H9 (cell line): ENCODE measurements around the gene LGALS7. TPM values are rescaled to one million over a fixed set of nuclear protein-coding genes. Genes with fewer than 3 reads are reported as not detected.

ENCODE experiments used
- DNase-seq: peaks from one replicate; pipeline ENCODE4 v3.0.0-alpha.2; 2017
- H2AFZ ChIP-seq: one replicate; pipeline ENCODE4 v1.6.1; 2013; ENCODE audit warnings: mild to moderate bottlenecking, low read length, control low read depth, moderate library complexity
- H2AK5ac ChIP-seq: 2 replicates; pipeline ENCODE4 v1.6.1; 2013; ENCODE audit warnings: low read length, control low read depth, mixed read lengths; ENCODE audit not compliant: insufficient read length
- H2BK120ac ChIP-seq: one replicate; pipeline ENCODE4 v1.6.1; 2013; ENCODE audit warnings: low read depth, mild to moderate bottlenecking, low read length, control low read depth, inconsistent platforms; ENCODE audit not compliant: poor library complexity, severe bottlenecking
- H2BK12ac ChIP-seq: 2 replicates; pipeline ENCODE4 v1.6.1; 2013; ENCODE audit warnings: low read length, control low read depth, mixed read lengths, low read depth; ENCODE audit not compliant: insufficient read length
- H2BK15ac ChIP-seq: 2 replicates; pipeline ENCODE4 v1.6.1; 2013; ENCODE audit warnings: low read depth, low read length, control low read depth
- H2BK20ac ChIP-seq: one replicate; pipeline ENCODE4 v1.6.1; 2013; ENCODE audit warnings: low read depth, mild to moderate bottlenecking, low read length, control low read depth, inconsistent platforms; ENCODE audit not compliant: poor library complexity, severe bottlenecking
- H2BK5ac ChIP-seq: 2 replicates; pipeline ENCODE4 v1.6.1; 2013; ENCODE audit warnings: low read length, control low read depth, mixed read lengths; ENCODE audit not compliant: insufficient read length
- H3K14ac ChIP-seq: 2 replicates; pipeline ENCODE4 v1.6.1; 2013; ENCODE audit warnings: low read length, control low read depth; ENCODE audit not compliant: insufficient read depth
- H3K18ac ChIP-seq: 2 replicates; pipeline ENCODE4 v1.6.1; 2013; ENCODE audit warnings: low read depth, mild to moderate bottlenecking, mixed read lengths, low read length, control low read depth; ENCODE audit not compliant: insufficient read length
- H3K23ac ChIP-seq: 2 replicates; pipeline ENCODE4 v1.6.1; 2013; ENCODE audit warnings: low read length, control low read depth, mixed read lengths, low read depth; ENCODE audit not compliant: insufficient read length
- H3K23me2 ChIP-seq: 2 replicates; pipeline ENCODE4 v1.6.1; 2013; ENCODE audit warnings: low read depth, mild to moderate bottlenecking, mixed read lengths, low read length, control low read depth; ENCODE audit not compliant: insufficient read length, poor library complexity, severe bottlenecking
- H3K27ac ChIP-seq: 2 replicates; pipeline ENCODE4 v1.5.1; 2013; ENCODE audit warnings: low read length, control low read depth, mixed read lengths, low read depth; ENCODE audit not compliant: insufficient read length
- H3K27me3 ChIP-seq: 2 replicates; pipeline ENCODE4 v1.6.1; 2013; ENCODE audit warnings: low read length, control low read depth, inconsistent platforms; ENCODE audit not compliant: insufficient read depth
- H3K4ac ChIP-seq: 2 replicates; pipeline ENCODE4 v1.6.1; 2013; ENCODE audit warnings: low read depth, mild to moderate bottlenecking, control low read depth, inconsistent platforms, low read length, moderate library complexity
- H3K4me1 ChIP-seq: 2 replicates; pipeline ENCODE4 v1.6.1; 2013; ENCODE audit warnings: low read length, control low read depth, inconsistent platforms; ENCODE audit not compliant: insufficient read depth
- H3K4me2 ChIP-seq: 2 replicates; pipeline ENCODE4 v1.6.1; 2013; ENCODE audit warnings: low read length, control low read depth, mixed read lengths; ENCODE audit not compliant: insufficient read length, insufficient read depth
- H3K56ac ChIP-seq: 2 replicates; pipeline ENCODE4 v1.6.1; 2013; ENCODE audit warnings: low read depth, mild to moderate bottlenecking, mixed read lengths, low read length, control low read depth; ENCODE audit not compliant: insufficient read length
- H3K79me1 ChIP-seq: 2 replicates; pipeline ENCODE4 v1.6.1; 2013; ENCODE audit warnings: low read depth, mild to moderate bottlenecking, moderate library complexity, low read length, control low read depth, inconsistent platforms; ENCODE audit not compliant: insufficient read depth, poor library complexity, severe bottlenecking
- H3K79me2 ChIP-seq: 2 replicates; pipeline ENCODE4 v1.6.1; 2013; ENCODE audit warnings: low read length, control low read depth, inconsistent platforms; ENCODE audit not compliant: insufficient read depth
- H3K9ac ChIP-seq: 2 replicates; pipeline ENCODE4 v1.6.1; 2013; ENCODE audit warnings: low read length, control low read depth, mixed read lengths; ENCODE audit not compliant: insufficient read length; ENCODE audit errors: extremely low read depth
- H3K9me3 ChIP-seq: one replicate; pipeline ENCODE4 v1.6.1; 2013; ENCODE audit warnings: low read depth, low read length, inconsistent platforms; ENCODE audit not compliant: control insufficient read depth
- H3T11ph ChIP-seq: one replicate; pipeline ENCODE4 v1.6.1; 2013; ENCODE audit warnings: mild to moderate bottlenecking, low read length, control low read depth, inconsistent platforms
- H4K20me1 ChIP-seq: one replicate; pipeline ENCODE4 v1.6.1; 2013; ENCODE audit not compliant: control insufficient read depth, insufficient read length, insufficient read depth
- H4K5ac ChIP-seq: 2 replicates; pipeline ENCODE4 v1.6.1; 2013; ENCODE audit warnings: low read depth, mild to moderate bottlenecking, mixed read lengths, low read length, control low read depth; ENCODE audit not compliant: insufficient read length
- H4K8ac ChIP-seq: replicated peaks from 2 replicates; pipeline ENCODE4 v1.6.1; 2013; ENCODE audit warnings: low read length, control low read depth, mixed read lengths, low read depth; ENCODE audit not compliant: insufficient read length
- H4K91ac ChIP-seq: 2 replicates; pipeline ENCODE4 v1.6.1; 2013; ENCODE audit warnings: low read depth, mild to moderate bottlenecking, moderate library complexity, mixed read lengths, low read length, control low read depth; ENCODE audit not compliant: insufficient read length
- H3K27ac Mint-ChIP-seq, 3 experiments: 2 replicates in 2 of 3; 3 replicates in 1 of 3; pipeline ENCODE4 v1.8.0; 2020 to 2021; ENCODE audit warnings: mixed read lengths in 3 of 3, mild to moderate bottlenecking in 1 of 3, moderate library complexity in 1 of 3
- H3K27me3 Mint-ChIP-seq: 2 replicates; pipeline ENCODE4 v1.8.0; 2021; ENCODE audit warnings: low read depth, mild to moderate bottlenecking, moderate library complexity, mixed read lengths
- H3K36me3 Mint-ChIP-seq, 3 experiments: 2 replicates in 2 of 3; 3 replicates in 1 of 3; pipeline ENCODE4 v1.8.0; 2020 to 2021; ENCODE audit warnings: low read depth in 3 of 3, mixed read lengths in 3 of 3; ENCODE audit not compliant: insufficient read depth in 1 of 3
- H3K4me1 Mint-ChIP-seq, 2 experiments: 2 replicates each; pipeline ENCODE4 v1.8.0; 2020; ENCODE audit warnings: mixed read lengths in 2 of 2
- H3K4me3 Mint-ChIP-seq, 2 experiments: 2 replicates in 1 of 2; 3 replicates in 1 of 2; pipeline ENCODE4 v1.8.0; 2020 to 2021; ENCODE audit warnings: mild to moderate bottlenecking in 2 of 2, mixed read lengths in 2 of 2, moderate library complexity in 1 of 2
- H3K9me3 Mint-ChIP-seq, 2 experiments: 2 replicates in 1 of 2; 3 replicates in 1 of 2; pipeline ENCODE4 v1.8.0; 2020; ENCODE audit warnings: mild to moderate bottlenecking in 2 of 2, mixed read lengths in 2 of 2, moderate library complexity in 1 of 2
- CTCF ChIP-seq: fragments of 200-600 bp; sonication (generic); conservative IDR thresholded peaks from 3 replicates; pipeline ENCODE4 v1.8.0; 2021; ENCODE audit warnings: antibody characterized with exemption, mild to moderate bottlenecking
- WGBS: extraction: QIAGEN DNeasy Blood & Tissue Kit; methylation state at CpG from one replicate; pipeline ENCODE4 v1.1.7; 2013; ENCODE audit warnings: missing lambda C conversion rate, low lambda C conversion rate, mixed read lengths; ENCODE audit not compliant: insufficient read length; ENCODE audit errors: extremely low coverage; 5-methylcytosine and 5-hydroxymethylcytosine counted together
- total RNA-seq: library from RNA; stranded (reverse); gene quantifications from 2 replicates; pipeline ENCODE4 v1.2.1, GENCODE V29; 2021

LGALS7 gene
- total RNA-seq, 1 experiment from 2014 or later = not detected

GRCh38 chr19:38801359-38802095, 28.2 kb upstream of the LGALS7 start:
- Mint-ChIP-seq H3K27ac (no peak overlapping the region), H3K4me1 (peaks cover 4 to 5% of the 10 kb centered on the region in 2 experiments; a peak in 3 of 4 replicates), H3K4me3 (no peak overlapping the region), H3K27me3 (peaks cover 5% of the 10 kb centered on the region), H3K36me3 (0 out of 7 replicates have a peak, but pooled peaks cover 0 to 4% (median 0%) of the 10 kb centered on the region in 3 experiments), H3K9me3 (peaks cover 2 to 8% of the 10 kb centered on the region in 2 experiments; a peak in 3 of 5 replicates)
- Histone ChIP-seq H3K4me1 (no peaks in the 10 kb centered on the region), H3K56ac (no peak overlapping the region), H3K9me3 (no peaks in the 10 kb centered on the region), H2BK12ac (no peak overlapping the region), H3K27me3 (no peaks in the 10 kb centered on the region), H2AFZ (no peak overlapping the region), H2BK15ac (no peak overlapping the region), H3K18ac (no peak overlapping the region), H3K9ac (no peak overlapping the region), H3K4ac (no peak overlapping the region), H2BK5ac (no peak overlapping the region), H2BK20ac (no peak overlapping the region), H3K27ac (no peak overlapping the region), H2AK5ac (no peak overlapping the region), H4K8ac (no peak overlapping the region), H2BK120ac (no peak overlapping the region), H3T11ph (no peak overlapping the region), H4K20me1 (no peaks in the 10 kb centered on the region), H3K14ac (no peak overlapping the region), H4K91ac (no peak overlapping the region), H3K4me2 (no peak overlapping the region), H3K79me2 (no peaks in the 10 kb centered on the region; the same call in 1 of the 2 replicates), H3K79me1 (no peaks in the 10 kb centered on the region), H3K23ac (no peak overlapping the region), H4K5ac (no peak overlapping the region), H3K23me2 (no peaks in the 10 kb centered on the region)
- WGBS = no CpG with 5 or more reads among the region's 12 CpGs
- no peak for TF ChIP-seq CTCF
- DNase-seq = no peak
